ENCODE data around the gene TNS3.

The TNS3 gene

DNA sequence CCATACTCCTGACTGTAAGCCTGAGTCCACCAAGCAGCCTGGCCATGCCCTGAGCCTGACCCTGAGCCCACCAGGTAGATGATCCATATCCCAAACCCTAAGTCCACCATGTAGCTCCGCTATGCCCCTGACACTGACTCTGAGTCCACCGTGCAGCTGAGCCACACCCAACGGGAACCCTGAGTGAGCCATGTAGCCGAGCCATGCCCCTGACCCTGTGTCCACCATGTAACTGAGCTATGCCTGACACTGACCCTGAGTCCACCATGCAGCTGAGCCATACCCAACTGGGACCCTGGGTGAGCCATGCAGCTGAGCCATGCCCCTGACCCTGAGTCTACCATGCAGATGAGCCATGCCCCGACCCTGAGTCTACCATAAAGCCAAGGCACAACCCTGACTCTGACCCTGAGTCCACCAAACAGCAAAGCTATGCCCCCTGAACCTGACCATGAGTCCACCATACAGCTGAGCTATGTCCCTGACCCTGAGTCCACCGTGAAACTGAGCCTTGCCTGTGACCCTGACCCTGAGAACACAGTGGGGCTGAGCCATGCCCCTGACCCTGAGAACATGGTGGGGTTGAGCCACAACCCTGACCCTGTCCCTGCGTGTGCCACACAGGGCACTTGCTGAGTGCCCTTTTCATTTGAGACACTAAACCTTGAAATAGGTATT, 299.8 kb downstream of the TNS3 start:
- DNase-seq (ENCODE audit: low read depth in 1 of 2, low spot score in 1 of 2) = no peak
- Histone ChIP-seq H3K27ac (replicated peaks) (no peak overlapping the region), H3K27me3 (ENCODE audit: insufficient read depth, poor library complexity, severe bottlenecking) (no peaks in the 10 kb centered on the region), H3K4me3 (replicated peaks; ENCODE audit: insufficient read depth, low read length) (no peak overlapping the region)
- no peak for TF ChIP-seq SPI1 (IDR thresholded peaks at IDR 0.05; ENCODE audit: borderline replicate concordance, low read depth)
- no peak for TF ChIP-seq GABPA (IDR thresholded peaks at IDR 0.05; ENCODE audit: low read depth)
- no peak for TF ChIP-seq POLR2AphosphoS5 (IDR thresholded peaks at IDR 0.05; ENCODE audit: low read depth)
- TF ChIP-seq, protein P1, sequence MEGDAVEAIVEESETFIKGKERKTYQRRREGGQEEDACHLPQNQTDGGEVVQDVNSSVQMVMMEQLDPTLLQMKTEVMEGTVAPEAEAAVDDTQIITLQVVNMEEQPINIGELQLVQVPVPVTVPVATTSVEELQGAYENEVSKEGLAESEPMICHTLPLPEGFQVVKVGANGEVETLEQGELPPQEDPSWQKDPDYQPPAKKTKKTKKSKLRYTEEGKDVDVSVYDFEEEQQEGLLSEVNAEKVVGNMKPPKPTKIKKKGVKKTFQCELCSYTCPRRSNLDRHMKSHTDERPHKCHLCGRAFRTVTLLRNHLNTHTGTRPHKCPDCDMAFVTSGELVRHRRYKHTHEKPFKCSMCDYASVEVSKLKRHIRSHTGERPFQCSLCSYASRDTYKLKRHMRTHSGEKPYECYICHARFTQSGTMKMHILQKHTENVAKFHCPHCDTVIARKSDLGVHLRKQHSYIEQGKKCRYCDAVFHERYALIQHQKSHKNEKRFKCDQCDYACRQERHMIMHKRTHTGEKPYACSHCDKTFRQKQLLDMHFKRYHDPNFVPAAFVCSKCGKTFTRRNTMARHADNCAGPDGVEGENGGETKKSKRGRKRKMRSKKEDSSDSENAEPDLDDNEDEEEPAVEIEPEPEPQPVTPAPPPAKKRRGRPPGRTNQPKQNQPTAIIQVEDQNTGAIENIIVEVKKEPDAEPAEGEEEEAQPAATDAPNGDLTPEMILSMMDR (IDR thresholded peaks at IDR 0.05; ENCODE audit: insufficient read depth, low read length) = no peak
- TF ChIP-seq, protein P2, sequence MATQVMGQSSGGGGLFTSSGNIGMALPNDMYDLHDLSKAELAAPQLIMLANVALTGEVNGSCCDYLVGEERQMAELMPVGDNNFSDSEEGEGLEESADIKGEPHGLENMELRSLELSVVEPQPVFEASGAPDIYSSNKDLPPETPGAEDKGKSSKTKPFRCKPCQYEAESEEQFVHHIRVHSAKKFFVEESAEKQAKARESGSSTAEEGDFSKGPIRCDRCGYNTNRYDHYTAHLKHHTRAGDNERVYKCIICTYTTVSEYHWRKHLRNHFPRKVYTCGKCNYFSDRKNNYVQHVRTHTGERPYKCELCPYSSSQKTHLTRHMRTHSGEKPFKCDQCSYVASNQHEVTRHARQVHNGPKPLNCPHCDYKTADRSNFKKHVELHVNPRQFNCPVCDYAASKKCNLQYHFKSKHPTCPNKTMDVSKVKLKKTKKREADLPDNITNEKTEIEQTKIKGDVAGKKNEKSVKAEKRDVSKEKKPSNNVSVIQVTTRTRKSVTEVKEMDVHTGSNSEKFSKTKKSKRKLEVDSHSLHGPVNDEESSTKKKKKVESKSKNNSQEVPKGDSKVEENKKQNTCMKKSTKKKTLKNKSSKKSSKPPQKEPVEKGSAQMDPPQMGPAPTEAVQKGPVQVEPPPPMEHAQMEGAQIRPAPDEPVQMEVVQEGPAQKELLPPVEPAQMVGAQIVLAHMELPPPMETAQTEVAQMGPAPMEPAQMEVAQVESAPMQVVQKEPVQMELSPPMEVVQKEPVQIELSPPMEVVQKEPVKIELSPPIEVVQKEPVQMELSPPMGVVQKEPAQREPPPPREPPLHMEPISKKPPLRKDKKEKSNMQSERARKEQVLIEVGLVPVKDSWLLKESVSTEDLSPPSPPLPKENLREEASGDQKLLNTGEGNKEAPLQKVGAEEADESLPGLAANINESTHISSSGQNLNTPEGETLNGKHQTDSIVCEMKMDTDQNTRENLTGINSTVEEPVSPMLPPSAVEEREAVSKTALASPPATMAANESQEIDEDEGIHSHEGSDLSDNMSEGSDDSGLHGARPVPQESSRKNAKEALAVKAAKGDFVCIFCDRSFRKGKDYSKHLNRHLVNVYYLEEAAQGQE (IDR thresholded peaks at IDR 0.05; ENCODE audit: insufficient replicate concordance, low read depth) = no peak

DNA sequence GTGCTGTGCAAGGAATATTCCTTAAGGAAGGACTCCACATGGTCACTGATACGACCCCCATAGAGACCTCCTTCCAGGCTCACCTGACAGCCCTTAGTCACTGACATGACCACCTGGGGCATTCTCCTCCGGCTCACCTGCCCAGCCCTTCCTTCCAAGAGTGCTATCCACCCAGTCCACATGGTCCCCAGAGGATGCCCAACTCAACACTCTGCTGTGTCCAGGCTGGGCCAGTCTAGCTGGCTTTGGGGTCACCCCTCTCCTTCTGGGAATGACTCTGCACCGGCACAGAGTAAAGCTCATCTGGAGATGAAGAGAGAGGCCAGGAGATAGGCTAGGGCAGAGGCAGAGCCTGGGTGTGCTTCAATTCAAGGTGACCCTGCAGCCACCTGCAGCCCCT, 300.8 kb downstream of the TNS3 start:
- no peak overlapping the region for H3K27ac ChIP-seq (replicated peaks)
- TF ChIP-seq GABPA (IDR thresholded peaks at IDR 0.05; ENCODE audit: low read depth) (no peak), SPI1 (IDR thresholded peaks at IDR 0.05; ENCODE audit: borderline replicate concordance, low read depth) (no peak), POLR2AphosphoS5 (IDR thresholded peaks at IDR 0.05; ENCODE audit: low read depth) (no peak)
- TF ChIP-seq, protein P2 (IDR thresholded peaks at IDR 0.05; ENCODE audit: insufficient replicate concordance, low read depth) = no peak
- TF ChIP-seq, protein P1 (IDR thresholded peaks at IDR 0.05; ENCODE audit: insufficient read depth, low read length) = no peak
- no peak for DNase-seq (ENCODE audit: low read depth in 1 of 2, low spot score in 1 of 2)
- no peak overlapping the region for H3K4me3 ChIP-seq (replicated peaks; ENCODE audit: insufficient read depth, low read length)
- H3K27me3 ChIP-seq (ENCODE audit: insufficient read depth, poor library complexity, severe bottlenecking) = no peaks in the 10 kb centered on the region

DNA sequence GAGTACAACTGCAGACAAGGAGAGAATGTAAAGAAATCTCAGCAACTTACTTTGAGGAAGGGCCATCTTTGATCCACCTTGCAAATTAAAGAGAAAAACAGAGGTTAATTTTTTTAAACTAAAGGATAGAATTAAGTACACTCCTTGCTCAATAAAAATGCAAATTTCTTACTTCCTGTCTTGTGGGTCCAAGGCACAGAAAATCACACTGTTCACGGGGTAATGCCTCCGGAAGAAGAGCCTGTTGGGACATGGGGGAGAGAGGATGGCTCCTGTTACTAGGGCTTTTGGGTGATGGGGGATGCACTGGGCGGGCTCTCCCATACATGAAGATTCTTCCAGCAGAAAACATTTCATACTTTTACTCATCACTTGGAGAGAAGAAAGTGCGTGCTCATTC, 301.8 kb downstream of the TNS3 start:
- Histone ChIP-seq H3K27ac (replicated peaks) (no peak overlapping the region), H3K4me3 (replicated peaks; ENCODE audit: insufficient read depth, low read length) (no peak overlapping the region), H3K27me3 (ENCODE audit: insufficient read depth, poor library complexity, severe bottlenecking) (no peaks in the 10 kb centered on the region)
- DNase-seq (ENCODE audit: low read depth in 1 of 2, low spot score in 1 of 2) = no peak
- TF ChIP-seq SPI1 (IDR thresholded peaks at IDR 0.05; ENCODE audit: borderline replicate concordance, low read depth) = no peak
- no peak for TF ChIP-seq GABPA (IDR thresholded peaks at IDR 0.05; ENCODE audit: low read depth)
- TF ChIP-seq, protein P2 (IDR thresholded peaks at IDR 0.05; ENCODE audit: insufficient replicate concordance, low read depth) = no peak
- TF ChIP-seq POLR2AphosphoS5 (IDR thresholded peaks at IDR 0.05; ENCODE audit: low read depth) = no peak
- TF ChIP-seq, protein P1 (IDR thresholded peaks at IDR 0.05; ENCODE audit: insufficient read depth, low read length) = no peak

Measured in HL-60 (cell line).